Measurements from ENCODE around the gene PARP6. TPM values are rescaled to one million over a fixed set of nuclear protein-coding genes. Genes with fewer than 3 reads are reported as not detected.

Gene PARP6
- 48.2 to 63.2 TPM (median 62.4 TPM) in 5 replicates for total RNA-seq (2022; extraction: Qiagen RNA extraction; ENCODE audit: low read depth)

GRCh38 chr15:72272213-72272996 lies at the start of gene PARP6:
Gene PARP6 (minus strand): TSS chr15:72272554. CDS start chr15:72267477, 5,077 bp downstream.

GRCh38 chr15:72319985-72320671 lies 47.8 kb upstream of the PARP6 start, which contains the start of gene CELF6:
Gene CELF6 (minus strand): TSS chr15:72320157. CDS start chr15:72319874, 283 bp downstream.

GRCh38 chr15:72231066-72231832 lies 41.1 kb downstream of the PARP6 start, which contains the start of gene PKM:
Gene PKM (minus strand): TSS chr15:72231190. CDS start chr15:72219097, 12,093 bp downstream.

GRCh38 chr15:72197460-72198355 lies 74.6 kb downstream of the PARP6 start, which contains the start of gene GRAMD2A:
Gene GRAMD2A (minus strand): TSS chr15:72197787.

Other genes starting within 250 kb of the PARP6 start
- gene MYO9A, start 154.4 kb downstream of the PARP6 start, total RNA-seq (2022; extraction: Qiagen RNA extraction; ENCODE audit: low read depth): 8.2 to 11.3 TPM (median 10.1 TPM) in 5 replicates
- 1.6 to 2.1 TPM (median 1.7 TPM) in 5 replicates for gene SENP8, start 154.2 kb downstream of the PARP6 start, total RNA-seq (2022; extraction: Qiagen RNA extraction; ENCODE audit: low read depth)
- gene GRAMD2A, start 74.8 kb downstream of the PARP6 start, total RNA-seq (2022; extraction: Qiagen RNA extraction; ENCODE audit: low read depth): 0.07 to 0.21 TPM (median 0.17 TPM) in 3 of 5 replicates, not detected in the others
- 2,891 to 3,252 TPM (median 3,147 TPM) in 5 replicates for gene PKM, start 41.4 kb downstream of the PARP6 start, total RNA-seq (2022; extraction: Qiagen RNA extraction; ENCODE audit: low read depth)
- 0.11 to 0.24 TPM (median 0.16 TPM) in 5 replicates for gene CELF6, start 47.6 kb upstream of the PARP6 start, total RNA-seq (2022; extraction: Qiagen RNA extraction; ENCODE audit: low read depth)
- gene HEXA, start 103.5 kb upstream of the PARP6 start, total RNA-seq (2022; extraction: Qiagen RNA extraction; ENCODE audit: low read depth): 131 to 157 TPM (median 152 TPM) in 5 replicates
- gene TMEM202, start 125.8 kb upstream of the PARP6 start, total RNA-seq (2022; extraction: Qiagen RNA extraction; ENCODE audit: low read depth): not detected in 5 replicates
- gene ARIH1, start 201.8 kb upstream of the PARP6 start, total RNA-seq (2022; extraction: Qiagen RNA extraction; ENCODE audit: low read depth): 48.5 to 79.2 TPM (median 73.8 TPM) in 5 replicates

All from A549 treated with GW870086 at 1 μM for 4 hours (cell line).